COLO668 (cell line): ENCODE data around the gene ATP5F1D.

Experiments
- DNase-seq: peaks from one replicate; lab custom pipeline; 2025; ENCODE audit not compliant: unreplicated experiment; lab: John Stamatoyannopoulos, UW

The ATP5F1D gene

DNA sequence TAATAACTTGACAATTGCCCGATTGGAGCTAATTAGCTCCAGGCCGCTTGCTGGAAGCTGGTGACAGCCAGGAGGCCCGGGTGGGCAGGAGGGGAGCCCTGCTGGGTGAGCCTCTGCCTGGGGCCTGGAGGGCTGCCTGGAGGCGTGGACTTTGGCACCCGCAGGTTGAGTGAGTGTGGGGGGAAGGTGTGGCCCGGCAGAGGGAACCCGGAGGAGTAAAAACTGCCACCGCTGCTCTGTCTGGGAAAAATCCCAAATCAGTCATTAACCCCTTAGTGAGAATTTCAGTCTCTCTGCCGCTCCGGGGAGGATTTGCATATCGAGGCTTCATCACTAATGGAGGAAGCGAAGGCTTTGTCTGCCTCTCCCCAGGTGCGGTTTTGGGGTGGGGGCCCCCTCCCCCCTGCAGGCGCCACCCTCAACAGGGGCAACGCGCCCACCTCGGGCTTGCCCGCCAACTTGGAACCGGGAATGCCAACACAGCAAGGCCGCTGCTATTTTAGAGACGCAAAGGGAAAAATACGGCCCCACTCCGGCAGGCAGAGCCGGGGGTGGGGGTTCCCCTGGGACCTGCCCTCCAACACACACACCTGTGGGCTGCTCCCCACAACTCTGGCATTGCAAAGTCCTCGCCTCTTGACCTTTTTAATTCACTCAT is 50.3 kb downstream of the ATP5F1D start:
- no peak for DNase-seq

DNA sequence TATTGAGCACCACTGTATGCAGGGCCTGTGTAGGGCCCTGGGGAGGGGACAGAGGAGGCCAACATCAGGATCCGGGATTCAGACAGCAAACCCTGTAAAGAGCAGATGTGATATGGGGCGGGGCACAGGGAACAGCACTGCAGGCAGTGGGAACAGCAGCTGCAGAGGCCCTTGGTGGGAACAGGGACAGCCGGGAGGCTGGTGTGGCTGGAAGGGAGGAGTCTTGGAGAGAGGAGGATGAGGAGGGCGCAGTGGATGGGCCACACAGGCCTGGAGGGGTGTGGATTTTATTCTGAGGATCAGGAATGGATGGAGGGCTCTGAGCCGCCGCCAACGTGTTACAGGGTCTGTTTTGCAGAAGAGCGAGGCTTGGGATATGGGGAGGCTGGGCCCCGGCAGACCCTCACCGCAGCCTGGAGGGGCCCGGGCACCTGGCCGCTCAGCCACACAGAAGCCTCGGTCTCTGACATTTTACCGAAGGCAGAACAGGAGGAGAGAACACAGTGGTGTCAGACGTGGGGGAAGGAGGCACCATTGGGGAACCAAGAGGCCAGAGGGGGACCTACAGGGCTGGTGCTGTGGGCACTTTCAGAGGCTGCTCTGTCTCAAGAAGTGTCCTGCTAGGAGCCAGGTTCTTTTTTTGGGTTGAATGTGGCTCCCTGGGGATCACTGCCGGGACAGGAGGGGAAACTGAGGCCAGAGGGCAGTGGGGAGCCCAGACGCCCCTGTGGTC is 51.0 kb downstream of the ATP5F1D start:
- DNase-seq: no peak

GRCh38 chr19:1293782-1294604 is 52.4 kb downstream of the ATP5F1D start:
- no peak for DNase-seq
